PC-9 (cell line): Measurements from ENCODE around the gene ANXA11.
"Not testable (repeated sequence)": the region's sequence is repeated elsewhere in the genome, so short reads cannot be mapped to it uniquely, and the experiment has no call there.

Source experiments
- EZH2 ChIP-seq: fragments of 200-600 bp; sonication (generic); IDR thresholded peaks from 2 replicates; pipeline ENCODE4 v1.8.0; 2017; ENCODE audit warnings: antibody characterized with exemption, low read depth
- TF ChIP-seq, protein P1 (sequence below): fragments of 200-600 bp; sonication (generic); conservative IDR thresholded peaks from 2 replicates; pipeline ENCODE4 v1.6.1; 2017; ENCODE audit warnings: mixed run types, antibody characterized with exemption, mild to moderate bottlenecking, moderate library complexity

DNA sequence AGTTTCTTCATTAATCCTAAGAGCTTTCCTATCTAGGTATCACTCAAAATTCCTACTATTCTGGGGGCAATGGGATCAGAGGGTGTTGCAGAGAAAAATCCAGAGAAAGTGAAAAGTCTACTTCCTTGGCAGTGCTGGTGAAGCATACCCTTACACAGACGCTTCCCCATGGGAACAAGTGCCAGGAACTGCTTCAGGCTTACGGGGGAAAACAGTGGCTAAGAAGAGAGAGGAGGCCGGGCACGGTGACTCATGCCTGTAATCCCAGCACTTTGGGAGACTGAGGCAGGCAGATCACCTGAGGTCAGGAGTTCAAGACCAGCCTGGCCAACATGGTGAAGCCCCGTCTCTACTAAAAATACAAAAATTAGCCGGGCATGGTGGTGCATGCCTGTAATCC is 2.8 kb downstream of the ANXA11 start:
- TF ChIP-seq, protein P1, sequence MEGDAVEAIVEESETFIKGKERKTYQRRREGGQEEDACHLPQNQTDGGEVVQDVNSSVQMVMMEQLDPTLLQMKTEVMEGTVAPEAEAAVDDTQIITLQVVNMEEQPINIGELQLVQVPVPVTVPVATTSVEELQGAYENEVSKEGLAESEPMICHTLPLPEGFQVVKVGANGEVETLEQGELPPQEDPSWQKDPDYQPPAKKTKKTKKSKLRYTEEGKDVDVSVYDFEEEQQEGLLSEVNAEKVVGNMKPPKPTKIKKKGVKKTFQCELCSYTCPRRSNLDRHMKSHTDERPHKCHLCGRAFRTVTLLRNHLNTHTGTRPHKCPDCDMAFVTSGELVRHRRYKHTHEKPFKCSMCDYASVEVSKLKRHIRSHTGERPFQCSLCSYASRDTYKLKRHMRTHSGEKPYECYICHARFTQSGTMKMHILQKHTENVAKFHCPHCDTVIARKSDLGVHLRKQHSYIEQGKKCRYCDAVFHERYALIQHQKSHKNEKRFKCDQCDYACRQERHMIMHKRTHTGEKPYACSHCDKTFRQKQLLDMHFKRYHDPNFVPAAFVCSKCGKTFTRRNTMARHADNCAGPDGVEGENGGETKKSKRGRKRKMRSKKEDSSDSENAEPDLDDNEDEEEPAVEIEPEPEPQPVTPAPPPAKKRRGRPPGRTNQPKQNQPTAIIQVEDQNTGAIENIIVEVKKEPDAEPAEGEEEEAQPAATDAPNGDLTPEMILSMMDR, result not testable (repeated sequence)
- TF ChIP-seq EZH2, result not testable (repeated sequence)
